CD4-positive, alpha-beta T cell treated with Interleukin-15 for 1 hour (primary cell): ENCODE measurements around the gene SNX13.

Experiments used
- DNase-seq: peaks from one replicate; pipeline ENCODE4 v3.0.0-alpha.2; 2020

The SNX13 gene

GRCh38 chr7:17940302-17940883, at the start of gene SNX13:
Gene SNX13, minus strand, starts transcription at chr7:17940494. Its CDS starts 199 bp downstream, at chr7:17940295.
- peak; percentile 89 for DNase-seq

GRCh38 chr7:17989546-17989945, 49.3 kb upstream of the SNX13 start:
- no peak for DNase-seq

GRCh38 chr7:17988858-17989257, 48.6 kb upstream of the SNX13 start:
- no peak for DNase-seq

- DNase-seq, result no peak
Observed at GRCh38 chr7:17988141-17988540, 47.8 kb upstream of the SNX13 start.

- no peak for DNase-seq
Observed at GRCh38 chr7:17986851-17987250, 46.6 kb upstream of the SNX13 start.

GRCh38 chr7:17985473-17986239, 45.4 kb upstream of the SNX13 start:
- no peak for DNase-seq

GRCh38 chr7:17984288-17984687, 44.0 kb upstream of the SNX13 start:
- no peak for DNase-seq

- no peak for DNase-seq
Observed at GRCh38 chr7:17983221-17984062, 43.1 kb upstream of the SNX13 start.

GRCh38 chr7:17976952-17977351, 36.7 kb upstream of the SNX13 start:
- DNase-seq, result no peak

- DNase-seq, result no peak
Observed at GRCh38 chr7:17971411-17971810, 31.1 kb upstream of the SNX13 start.

GRCh38 chr7:17968791-17969715, 28.8 kb upstream of the SNX13 start:
- DNase-seq, result no peak

GRCh38 chr7:17966706-17967105, 26.4 kb upstream of the SNX13 start:
- no peak for DNase-seq

- DNase-seq, result no peak
Observed at GRCh38 chr7:17965603-17966002, 25.3 kb upstream of the SNX13 start.

- no peak for DNase-seq
Observed at GRCh38 chr7:17963281-17963680, 23.0 kb upstream of the SNX13 start.

GRCh38 chr7:17962652-17963051, 22.4 kb upstream of the SNX13 start:
- DNase-seq, result no peak

GRCh38 chr7:17957871-17958270, 17.6 kb upstream of the SNX13 start:
- DNase-seq, result no peak

- DNase-seq, result no peak
Observed at GRCh38 chr7:17952387-17952786, 12.1 kb upstream of the SNX13 start.

- no peak for DNase-seq
Observed at GRCh38 chr7:17951742-17952254, 11.5 kb upstream of the SNX13 start.

GRCh38 chr7:17948526-17949238, 8.4 kb upstream of the SNX13 start:
- no peak for DNase-seq

GRCh38 chr7:17947620-17948019, 7.3 kb upstream of the SNX13 start:
- DNase-seq, result no peak

- DNase-seq, result no peak
Observed at GRCh38 chr7:17946591-17946990, 6.3 kb upstream of the SNX13 start.

GRCh38 chr7:17944720-17945119, 4.4 kb upstream of the SNX13 start:
- DNase-seq, result no peak
